Measurements from ENCODE around the gene C2orf76. TPM values are rescaled to one million over a fixed set of nuclear protein-coding genes. Genes with fewer than 3 reads are reported as not detected.

The C2orf76 gene
- total and polyA plus RNA-seq, 2 experiments from 2014 or later: 5.8 to 21.6 TPM

DNA sequence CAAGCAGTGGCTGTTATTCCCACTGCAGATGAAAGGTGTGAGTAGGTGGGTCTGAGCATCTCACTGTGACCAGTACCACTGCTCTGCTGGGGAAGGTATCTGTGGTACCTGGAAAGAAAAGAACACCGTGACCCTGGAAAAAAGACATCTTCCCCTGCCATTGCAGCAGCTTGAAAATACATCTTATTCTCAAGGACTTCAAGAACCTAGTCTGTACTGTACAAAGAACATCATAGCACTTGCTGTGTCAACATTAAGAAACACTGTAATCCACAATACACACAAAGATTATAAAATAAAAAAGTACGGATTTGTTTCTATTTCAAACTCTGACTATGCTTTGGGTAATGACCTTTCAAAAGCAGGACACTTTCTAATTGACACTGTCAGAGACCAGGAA is 28.9 kb downstream of the C2orf76 start:
- no peak for DNase-seq (ENCODE audit: low spot score)
- Mint-ChIP-seq H3K4me1 (no peaks in the 10 kb centered on the region; the same call in 2 of the 3 replicates), H3K27ac (no peak overlapping the region), H3K27me3 (ENCODE audit: insufficient read depth, low read depth, poor library complexity) (peaks cover 6% of the 10 kb centered on the region), H3K36me3 (ENCODE audit: low read depth) (no peaks in the 10 kb centered on the region), H3K4me3 (no peak overlapping the region), H3K9me3 (no peaks in the 10 kb centered on the region)
- TF ChIP-seq JUNB (IDR thresholded peaks at IDR 0.05; ENCODE audit: unreplicated experiment) (no peak), CREB1 (CRISPR knock-in tag; IDR thresholded peaks at IDR 0.05; ENCODE audit: low read depth) (no peak), POLR2AphosphoS5 (IDR thresholded peaks at IDR 0.05; ENCODE audit: low read depth) (no peak), EZH2phosphoT487 (IDR thresholded peaks at IDR 0.05; ENCODE audit: unreplicated experiment) (no peak), ZNF331 (CRISPR knock-in tag; IDR thresholded peaks at IDR 0.05; ENCODE audit: low read depth) (no peak), EZH2 (IDR thresholded peaks at IDR 0.05; ENCODE audit: low read depth, unreplicated experiment) (no peak), NANOG (IDR thresholded peaks at IDR 0.05; ENCODE audit: borderline replicate concordance) (no peak), ZNF114 (CRISPR knock-in tag; IDR thresholded peaks at IDR 0.05) (no peak), STAT1 (IDR thresholded peaks at IDR 0.05; ENCODE audit: unreplicated experiment) (no peak)
- TF ChIP-seq, protein P1, sequence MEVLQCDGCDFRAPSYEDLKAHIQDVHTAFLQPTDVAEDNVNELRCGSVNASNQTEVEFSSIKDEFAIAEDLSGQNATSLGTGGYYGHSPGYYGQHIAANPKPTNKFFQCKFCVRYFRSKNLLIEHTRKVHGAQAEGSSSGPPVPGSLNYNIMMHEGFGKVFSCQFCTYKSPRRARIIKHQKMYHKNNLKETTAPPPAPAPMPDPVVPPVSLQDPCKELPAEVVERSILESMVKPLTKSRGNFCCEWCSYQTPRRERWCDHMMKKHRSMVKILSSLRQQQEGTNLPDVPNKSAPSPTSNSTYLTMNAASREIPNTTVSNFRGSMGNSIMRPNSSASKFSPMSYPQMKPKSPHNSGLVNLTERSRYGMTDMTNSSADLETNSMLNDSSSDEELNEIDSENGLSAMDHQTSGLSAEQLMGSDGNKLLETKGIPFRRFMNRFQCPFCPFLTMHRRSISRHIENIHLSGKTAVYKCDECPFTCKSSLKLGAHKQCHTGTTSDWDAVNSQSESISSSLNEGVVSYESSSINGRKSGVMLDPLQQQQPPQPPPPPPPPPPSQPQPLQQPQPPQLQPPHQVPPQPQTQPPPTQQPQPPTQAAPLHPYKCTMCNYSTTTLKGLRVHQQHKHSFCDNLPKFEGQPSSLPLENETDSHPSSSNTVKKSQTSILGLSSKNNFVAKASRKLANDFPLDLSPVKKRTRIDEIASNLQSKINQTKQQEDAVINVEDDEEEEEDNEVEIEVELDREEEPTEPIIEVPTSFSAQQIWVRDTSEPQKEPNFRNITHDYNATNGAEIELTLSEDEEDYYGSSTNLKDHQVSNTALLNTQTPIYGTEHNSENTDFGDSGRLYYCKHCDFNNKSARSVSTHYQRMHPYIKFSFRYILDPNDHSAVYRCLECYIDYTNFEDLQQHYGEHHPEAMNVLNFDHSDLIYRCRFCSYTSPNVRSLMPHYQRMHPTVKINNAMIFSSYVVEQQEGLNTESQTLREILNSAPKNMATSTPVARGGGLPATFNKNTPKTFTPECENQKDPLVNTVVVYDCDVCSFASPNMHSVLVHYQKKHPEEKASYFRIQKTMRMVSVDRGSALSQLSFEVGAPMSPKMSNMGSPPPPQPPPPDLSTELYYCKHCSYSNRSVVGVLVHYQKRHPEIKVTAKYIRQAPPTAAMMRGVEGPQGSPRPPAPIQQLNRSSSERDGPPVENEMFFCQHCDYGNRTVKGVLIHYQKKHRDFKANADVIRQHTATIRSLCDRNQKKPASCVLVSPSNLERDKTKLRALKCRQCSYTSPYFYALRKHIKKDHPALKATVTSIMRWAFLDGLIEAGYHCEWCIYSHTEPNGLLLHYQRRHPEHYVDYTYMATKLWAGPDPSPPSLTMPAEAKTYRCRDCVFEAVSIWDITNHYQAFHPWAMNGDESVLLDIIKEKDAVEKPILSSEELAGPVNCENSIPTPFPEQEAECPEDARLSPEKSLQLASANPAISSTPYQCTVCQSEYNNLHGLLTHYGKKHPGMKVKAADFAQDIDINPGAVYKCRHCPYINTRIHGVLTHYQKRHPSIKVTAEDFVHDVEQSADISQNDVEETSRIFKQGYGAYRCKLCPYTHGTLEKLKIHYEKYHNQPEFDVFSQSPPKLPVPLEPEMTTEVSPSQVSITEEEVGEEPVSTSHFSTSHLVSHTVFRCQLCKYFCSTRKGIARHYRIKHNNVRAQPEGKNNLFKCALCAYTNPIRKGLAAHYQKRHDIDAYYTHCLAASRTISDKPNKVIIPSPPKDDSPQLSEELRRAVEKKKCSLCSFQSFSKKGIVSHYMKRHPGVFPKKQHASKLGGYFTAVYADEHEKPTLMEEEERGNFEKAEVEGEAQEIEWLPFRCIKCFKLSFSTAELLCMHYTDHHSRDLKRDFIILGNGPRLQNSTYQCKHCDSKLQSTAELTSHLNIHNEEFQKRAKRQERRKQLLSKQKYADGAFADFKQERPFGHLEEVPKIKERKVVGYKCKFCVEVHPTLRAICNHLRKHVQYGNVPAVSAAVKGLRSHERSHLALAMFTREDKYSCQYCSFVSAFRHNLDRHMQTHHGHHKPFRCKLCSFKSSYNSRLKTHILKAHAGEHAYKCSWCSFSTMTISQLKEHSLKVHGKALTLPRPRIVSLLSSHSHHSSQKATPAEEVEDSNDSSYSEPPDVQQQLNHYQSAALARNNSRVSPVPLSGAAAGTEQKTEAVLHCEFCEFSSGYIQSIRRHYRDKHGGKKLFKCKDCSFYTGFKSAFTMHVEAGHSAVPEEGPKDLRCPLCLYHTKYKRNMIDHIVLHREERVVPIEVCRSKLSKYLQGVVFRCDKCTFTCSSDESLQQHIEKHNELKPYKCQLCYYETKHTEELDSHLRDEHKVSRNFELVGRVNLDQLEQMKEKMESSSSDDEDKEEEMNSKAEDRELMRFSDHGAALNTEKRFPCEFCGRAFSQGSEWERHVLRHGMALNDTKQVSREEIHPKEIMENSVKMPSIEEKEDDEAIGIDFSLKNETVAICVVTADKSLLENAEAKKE (CRISPR knock-in tag; IDR thresholded peaks at IDR 0.05): no peak
- TF ChIP-seq, protein P2, sequence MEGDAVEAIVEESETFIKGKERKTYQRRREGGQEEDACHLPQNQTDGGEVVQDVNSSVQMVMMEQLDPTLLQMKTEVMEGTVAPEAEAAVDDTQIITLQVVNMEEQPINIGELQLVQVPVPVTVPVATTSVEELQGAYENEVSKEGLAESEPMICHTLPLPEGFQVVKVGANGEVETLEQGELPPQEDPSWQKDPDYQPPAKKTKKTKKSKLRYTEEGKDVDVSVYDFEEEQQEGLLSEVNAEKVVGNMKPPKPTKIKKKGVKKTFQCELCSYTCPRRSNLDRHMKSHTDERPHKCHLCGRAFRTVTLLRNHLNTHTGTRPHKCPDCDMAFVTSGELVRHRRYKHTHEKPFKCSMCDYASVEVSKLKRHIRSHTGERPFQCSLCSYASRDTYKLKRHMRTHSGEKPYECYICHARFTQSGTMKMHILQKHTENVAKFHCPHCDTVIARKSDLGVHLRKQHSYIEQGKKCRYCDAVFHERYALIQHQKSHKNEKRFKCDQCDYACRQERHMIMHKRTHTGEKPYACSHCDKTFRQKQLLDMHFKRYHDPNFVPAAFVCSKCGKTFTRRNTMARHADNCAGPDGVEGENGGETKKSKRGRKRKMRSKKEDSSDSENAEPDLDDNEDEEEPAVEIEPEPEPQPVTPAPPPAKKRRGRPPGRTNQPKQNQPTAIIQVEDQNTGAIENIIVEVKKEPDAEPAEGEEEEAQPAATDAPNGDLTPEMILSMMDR (conservative IDR thresholded peaks at IDR 0.05; ENCODE audit: low read depth in 2 of 2): no peak
- TF ChIP-seq, protein P3, sequence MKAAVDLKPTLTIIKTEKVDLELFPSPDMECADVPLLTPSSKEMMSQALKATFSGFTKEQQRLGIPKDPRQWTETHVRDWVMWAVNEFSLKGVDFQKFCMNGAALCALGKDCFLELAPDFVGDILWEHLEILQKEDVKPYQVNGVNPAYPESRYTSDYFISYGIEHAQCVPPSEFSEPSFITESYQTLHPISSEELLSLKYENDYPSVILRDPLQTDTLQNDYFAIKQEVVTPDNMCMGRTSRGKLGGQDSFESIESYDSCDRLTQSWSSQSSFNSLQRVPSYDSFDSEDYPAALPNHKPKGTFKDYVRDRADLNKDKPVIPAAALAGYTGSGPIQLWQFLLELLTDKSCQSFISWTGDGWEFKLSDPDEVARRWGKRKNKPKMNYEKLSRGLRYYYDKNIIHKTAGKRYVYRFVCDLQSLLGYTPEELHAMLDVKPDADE (IDR thresholded peaks at IDR 0.05): no peak
- TF ChIP-seq, protein P4, sequence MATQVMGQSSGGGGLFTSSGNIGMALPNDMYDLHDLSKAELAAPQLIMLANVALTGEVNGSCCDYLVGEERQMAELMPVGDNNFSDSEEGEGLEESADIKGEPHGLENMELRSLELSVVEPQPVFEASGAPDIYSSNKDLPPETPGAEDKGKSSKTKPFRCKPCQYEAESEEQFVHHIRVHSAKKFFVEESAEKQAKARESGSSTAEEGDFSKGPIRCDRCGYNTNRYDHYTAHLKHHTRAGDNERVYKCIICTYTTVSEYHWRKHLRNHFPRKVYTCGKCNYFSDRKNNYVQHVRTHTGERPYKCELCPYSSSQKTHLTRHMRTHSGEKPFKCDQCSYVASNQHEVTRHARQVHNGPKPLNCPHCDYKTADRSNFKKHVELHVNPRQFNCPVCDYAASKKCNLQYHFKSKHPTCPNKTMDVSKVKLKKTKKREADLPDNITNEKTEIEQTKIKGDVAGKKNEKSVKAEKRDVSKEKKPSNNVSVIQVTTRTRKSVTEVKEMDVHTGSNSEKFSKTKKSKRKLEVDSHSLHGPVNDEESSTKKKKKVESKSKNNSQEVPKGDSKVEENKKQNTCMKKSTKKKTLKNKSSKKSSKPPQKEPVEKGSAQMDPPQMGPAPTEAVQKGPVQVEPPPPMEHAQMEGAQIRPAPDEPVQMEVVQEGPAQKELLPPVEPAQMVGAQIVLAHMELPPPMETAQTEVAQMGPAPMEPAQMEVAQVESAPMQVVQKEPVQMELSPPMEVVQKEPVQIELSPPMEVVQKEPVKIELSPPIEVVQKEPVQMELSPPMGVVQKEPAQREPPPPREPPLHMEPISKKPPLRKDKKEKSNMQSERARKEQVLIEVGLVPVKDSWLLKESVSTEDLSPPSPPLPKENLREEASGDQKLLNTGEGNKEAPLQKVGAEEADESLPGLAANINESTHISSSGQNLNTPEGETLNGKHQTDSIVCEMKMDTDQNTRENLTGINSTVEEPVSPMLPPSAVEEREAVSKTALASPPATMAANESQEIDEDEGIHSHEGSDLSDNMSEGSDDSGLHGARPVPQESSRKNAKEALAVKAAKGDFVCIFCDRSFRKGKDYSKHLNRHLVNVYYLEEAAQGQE (IDR thresholded peaks at IDR 0.05; ENCODE audit: unreplicated experiment): no peak
- Histone ChIP-seq H4K20me1 (replicated peaks; ENCODE audit: insufficient read depth) (no peaks in the 10 kb centered on the region), H3F3A (replicated peaks; ENCODE audit: low read depth) (no peaks in the 10 kb centered on the region), H3K4me2 (no peak overlapping the region), H3K79me2 (replicated peaks; ENCODE audit: insufficient read depth) (no peaks in the 10 kb centered on the region), H3K27me3 (ENCODE audit: insufficient read depth) (no peaks in the 10 kb centered on the region), H2AFZ (no peak overlapping the region), H3K4me1 (ENCODE audit: insufficient read depth) (no peaks in the 10 kb centered on the region), H3K36me3 (ENCODE audit: insufficient read depth) (no peaks in the 10 kb centered on the region), H3K9me2 (ENCODE audit: insufficient read depth) (no peaks in the 10 kb centered on the region), H3K27ac (ENCODE audit: low read depth) (no peak overlapping the region), H3K4me3 (no peak overlapping the region)
- no peak for ATAC-seq

All from GM23338 (cell line).